ENCODE results near the gene DHX58.

DNA sequence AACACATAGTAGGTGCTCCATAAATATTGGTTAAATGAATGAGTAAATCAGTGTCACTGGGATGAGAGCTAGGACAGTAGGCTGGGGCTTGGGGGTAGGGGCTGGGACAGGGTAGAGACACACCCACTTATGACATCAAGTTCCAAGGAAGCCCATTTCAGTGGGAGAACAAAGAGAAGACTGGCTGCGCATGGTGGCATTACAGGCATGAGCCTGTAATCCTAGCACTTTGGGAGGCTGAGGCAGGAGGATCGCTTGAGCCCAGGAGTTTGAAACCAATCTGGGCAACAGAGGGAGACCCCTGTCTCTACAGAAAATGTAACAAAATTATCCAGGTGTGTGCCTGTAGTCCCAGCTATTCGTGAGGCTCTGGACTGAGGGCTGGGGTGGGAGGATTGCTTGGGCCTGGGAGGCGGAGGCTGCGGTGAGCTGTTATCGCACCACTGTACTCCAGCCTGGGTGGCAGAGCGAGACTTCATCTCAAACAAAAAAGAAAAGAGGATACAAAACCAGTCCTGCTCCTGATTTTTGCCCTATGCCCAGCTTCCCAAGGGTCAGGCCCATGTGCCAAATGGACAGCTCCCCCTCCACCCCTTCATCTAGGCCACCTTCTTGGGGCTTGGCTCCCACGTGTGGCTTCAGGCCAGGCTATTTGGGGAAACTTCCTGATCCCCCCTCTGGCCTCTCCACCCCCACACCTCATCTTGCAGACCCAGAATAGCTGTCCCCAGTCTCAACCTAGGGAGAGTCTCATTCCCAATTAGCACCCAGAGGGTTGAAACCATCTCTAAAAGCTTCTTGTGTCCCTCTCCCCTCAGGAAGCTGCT lies 21.3 kb downstream of the DHX58 start:
- TF ChIP-seq, protein P1, sequence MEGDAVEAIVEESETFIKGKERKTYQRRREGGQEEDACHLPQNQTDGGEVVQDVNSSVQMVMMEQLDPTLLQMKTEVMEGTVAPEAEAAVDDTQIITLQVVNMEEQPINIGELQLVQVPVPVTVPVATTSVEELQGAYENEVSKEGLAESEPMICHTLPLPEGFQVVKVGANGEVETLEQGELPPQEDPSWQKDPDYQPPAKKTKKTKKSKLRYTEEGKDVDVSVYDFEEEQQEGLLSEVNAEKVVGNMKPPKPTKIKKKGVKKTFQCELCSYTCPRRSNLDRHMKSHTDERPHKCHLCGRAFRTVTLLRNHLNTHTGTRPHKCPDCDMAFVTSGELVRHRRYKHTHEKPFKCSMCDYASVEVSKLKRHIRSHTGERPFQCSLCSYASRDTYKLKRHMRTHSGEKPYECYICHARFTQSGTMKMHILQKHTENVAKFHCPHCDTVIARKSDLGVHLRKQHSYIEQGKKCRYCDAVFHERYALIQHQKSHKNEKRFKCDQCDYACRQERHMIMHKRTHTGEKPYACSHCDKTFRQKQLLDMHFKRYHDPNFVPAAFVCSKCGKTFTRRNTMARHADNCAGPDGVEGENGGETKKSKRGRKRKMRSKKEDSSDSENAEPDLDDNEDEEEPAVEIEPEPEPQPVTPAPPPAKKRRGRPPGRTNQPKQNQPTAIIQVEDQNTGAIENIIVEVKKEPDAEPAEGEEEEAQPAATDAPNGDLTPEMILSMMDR (IDR thresholded peaks at IDR 0.05): no peak
- no peak for TF ChIP-seq POLR2A (IDR thresholded peaks at IDR 0.05)
